Stimulated activated CD4-positive, alpha-beta T cell treated with anti-CD3 and anti-CD28 coated beads, Interleukin-12 subunit alpha, Interleukin-12 subunit beta, amount 100 ng/mL, for 48 hours (primary cell): Measurements from ENCODE around the gene PLEKHH1.
"Not testable (repeated sequence)": the region's sequence is repeated elsewhere in the genome, so short reads cannot be mapped to it uniquely, and the experiment has no call there.

ENCODE experiments used
- DNase-seq, 3 donors: peaks; one replicate each; pipeline ENCODE4 v3.0.0-alpha.2; 2020; ENCODE audit warnings: low read depth in 2 of 3, low spot score in 1 of 3

The PLEKHH1 gene

GRCh38 chr14:67620217-67620785 is 87.2 kb downstream of the PLEKHH1 start:
- no peak for DNase-seq

- no peak for DNase-seq
Observed at GRCh38 chr14:67622675-67623074, 89.6 kb downstream of the PLEKHH1 start.

- no peak for DNase-seq
Observed at GRCh38 chr14:67623114-67623513, 90.0 kb downstream of the PLEKHH1 start.

- DNase-seq: not testable (repeated sequence)
Observed at GRCh38 chr14:67626131-67626530, 93.0 kb downstream of the PLEKHH1 start.

- no peak for DNase-seq
Observed at GRCh38 chr14:67627519-67627918, 94.4 kb downstream of the PLEKHH1 start.

- no peak for DNase-seq
Observed at GRCh38 chr14:67630186-67630585, 97.1 kb downstream of the PLEKHH1 start.

- DNase-seq: no peak
Observed at GRCh38 chr14:67630938-67631337, 97.8 kb downstream of the PLEKHH1 start.

GRCh38 chr14:67633451-67634147 is 100.5 kb downstream of the PLEKHH1 start:
- no peak for DNase-seq

GRCh38 chr14:67636361-67636919 is 103.3 kb downstream of the PLEKHH1 start:
- no peak for DNase-seq

- DNase-seq: no peak
Observed at GRCh38 chr14:67638642-67639041, 105.6 kb downstream of the PLEKHH1 start.
